AG10803 (cell line): ENCODE data around the gene TBCA.

Source experiments
- DNase-seq: peaks from one replicate; pipeline ENCODE4 v3.0.0; 2010; ENCODE audit warnings: low read depth
- H3K4me3 ChIP-seq: 2 replicates; pipeline ENCODE4 v1.5.1; 2011; ENCODE audit warnings: mild to moderate bottlenecking, low read length, control low read depth
- CTCF ChIP-seq: conservative IDR thresholded peaks from 2 replicates; pipeline ENCODE4 v1.5.1; 2011; ENCODE audit warnings: mild to moderate bottlenecking, low read length, control low read depth, inconsistent platforms

Gene TBCA

GRCh38 chr5:77797136-77797535, 21.0 kb upstream of the TBCA start:
- no peak overlapping the region for H3K4me3 ChIP-seq
- TF ChIP-seq CTCF: no peak
- DNase-seq: no peak

- no peak for TF ChIP-seq CTCF
Measured at GRCh38 chr5:77795846-77796245, 19.7 kb upstream of the TBCA start.

GRCh38 chr5:77795268-77795667, 19.1 kb upstream of the TBCA start:
- TF ChIP-seq CTCF: no peak
- H3K4me3 ChIP-seq: no peak overlapping the region
- no peak for DNase-seq

More at GRCh38 chr5:77795846-77796245, 19.7 kb upstream of the TBCA start:
- no peak overlapping the region for H3K4me3 ChIP-seq
- no peak for DNase-seq

GRCh38 chr5:77791926-77792325, 15.8 kb upstream of the TBCA start:
- no peak for TF ChIP-seq CTCF
- no peak for DNase-seq
- no peak overlapping the region for H3K4me3 ChIP-seq

GRCh38 chr5:77791356-77791755, 15.2 kb upstream of the TBCA start:
- no peak overlapping the region for H3K4me3 ChIP-seq
- DNase-seq: no peak
- no peak for TF ChIP-seq CTCF

GRCh38 chr5:77785229-77785628, 9.1 kb upstream of the TBCA start:
- no peak for DNase-seq
- TF ChIP-seq CTCF: no peak
- H3K4me3 ChIP-seq: no peak overlapping the region

- TF ChIP-seq CTCF: no peak
- no peak overlapping the region for H3K4me3 ChIP-seq
- DNase-seq: no peak
Measured at GRCh38 chr5:77784735-77785134, 8.6 kb upstream of the TBCA start.
